Measurements from ENCODE around the gene AVPI1.
"Not testable (repeated sequence)": the region's sequence is repeated elsewhere in the genome, so short reads cannot be mapped to it uniquely, and the experiment has no call there.

The AVPI1 gene

GRCh38 chr10:97650726-97651125 lies 36.3 kb downstream of the AVPI1 start:
- no peak for DNase-seq
- ATAC-seq (replicated peaks), result no peak
- H3K4me1 Mint-ChIP-seq (ENCODE audit: low read depth in 2 of 2), result peaks cover 18 to 27% of the 10 kb centered on the region in 2 donors
- no peaks in the 10 kb centered on the region for H3K9me3 Mint-ChIP-seq
- no peak overlapping the region for H3K27ac Mint-ChIP-seq
- no peaks in the 10 kb centered on the region for H3K27me3 Mint-ChIP-seq
- no peak overlapping the region for H3K4me3 Mint-ChIP-seq
- H3K36me3 Mint-ChIP-seq (ENCODE audit: insufficient read depth), result peaks cover 46% of the 10 kb centered on the region

GRCh38 chr10:97649405-97649750 lies 37.7 kb downstream of the AVPI1 start:
- not testable (repeated sequence) for DNase-seq, H3K27me3 Mint-ChIP-seq, H3K9me3 Mint-ChIP-seq
- Mint-ChIP-seq H3K4me3 (peak overlapping the region; percentile 50 to 75), H3K27ac (peak overlapping the region; percentile 95), H3K4me1 (ENCODE audit: low read depth in 2 of 2) (peaks cover 18 to 29% of the 10 kb centered on the region in 2 donors), H3K36me3 (ENCODE audit: insufficient read depth) (peaks cover 39% of the 10 kb centered on the region)
- ATAC-seq (replicated peaks), result peak; percentile 28

- no peaks in the 10 kb centered on the region for H3K27me3 Mint-ChIP-seq
These were observed 38.3 kb downstream of the AVPI1 start for GRCh38 chr10:97648562-97649404.

GRCh38 chr10:97647556-97647955 lies 39.5 kb downstream of the AVPI1 start:
- ATAC-seq (replicated peaks) (no peak), DNase-seq (no peak)
- H3K36me3 Mint-ChIP-seq (ENCODE audit: insufficient read depth), result peaks cover 21% of the 10 kb centered on the region
- H3K27ac Mint-ChIP-seq, result peak overlapping the region; percentile 95
- no peaks in the 10 kb centered on the region for H3K27me3 Mint-ChIP-seq
- H3K4me3 Mint-ChIP-seq, result no peak overlapping the region
- peaks cover 21 to 34% of the 10 kb centered on the region in 2 donors for H3K4me1 Mint-ChIP-seq (ENCODE audit: low read depth in 2 of 2)
- no peaks in the 10 kb centered on the region for H3K9me3 Mint-ChIP-seq

More at GRCh38 chr10:97648562-97649404, 38.3 kb downstream of the AVPI1 start:
- peak; percentile 29 to 41 (median 37) for DNase-seq
- no peaks in the 10 kb centered on the region for H3K9me3 Mint-ChIP-seq
- peaks cover 33% of the 10 kb centered on the region for H3K36me3 Mint-ChIP-seq (ENCODE audit: insufficient read depth)
- H3K27ac Mint-ChIP-seq, result peak overlapping the region; percentile 95
- peak; percentile 100 for ATAC-seq (replicated peaks)
- peaks cover 18 to 29% of the 10 kb centered on the region in 2 donors for H3K4me1 Mint-ChIP-seq (ENCODE audit: low read depth in 2 of 2)
- H3K4me3 Mint-ChIP-seq, result peak overlapping the region; percentile 50 to 75

- ATAC-seq (replicated peaks) (no peak), DNase-seq (no peak)
- Mint-ChIP-seq H3K27me3 (no peaks in the 10 kb centered on the region), H3K27ac (no peak overlapping the region), H3K4me1 (ENCODE audit: low read depth in 2 of 2) (peaks cover 33 to 49% of the 10 kb centered on the region in 2 donors), H3K9me3 (no peaks in the 10 kb centered on the region), H3K4me3 (no peak overlapping the region), H3K36me3 (ENCODE audit: insufficient read depth) (peaks cover 22% of the 10 kb centered on the region)
These were observed 42.1 kb downstream of the AVPI1 start for GRCh38 chr10:97644936-97645335.

GRCh38 chr10:97643441-97643985 lies 43.5 kb downstream of the AVPI1 start:
- H3K27me3 Mint-ChIP-seq, result no peaks in the 10 kb centered on the region
- peak overlapping the region in 1 of 2 donors; percentile 91 for H3K27ac Mint-ChIP-seq
- no peak for ATAC-seq (replicated peaks)

GRCh38 chr10:97642471-97643159 lies 44.4 kb downstream of the AVPI1 start:
- not testable (repeated sequence) for H3K9me3 Mint-ChIP-seq; DNase-seq; H3K27me3 Mint-ChIP-seq; ATAC-seq (replicated peaks)
- peaks cover 19% of the 10 kb centered on the region for H3K36me3 Mint-ChIP-seq (ENCODE audit: insufficient read depth)
- peaks cover 18 to 36% of the 10 kb centered on the region in 2 donors for H3K4me1 Mint-ChIP-seq (ENCODE audit: low read depth in 2 of 2)
- H3K4me3 Mint-ChIP-seq, result peak overlapping the region; percentile 90 to 97
- peak overlapping the region in 1 of 2 donors; percentile 91 for H3K27ac Mint-ChIP-seq

More at GRCh38 chr10:97643441-97643985, 43.5 kb downstream of the AVPI1 start:
- Mint-ChIP-seq H3K4me1 (ENCODE audit: low read depth in 2 of 2) (peaks cover 23 to 40% of the 10 kb centered on the region in 2 donors), H3K4me3 (peak overlapping the region; percentile 90 to 97), H3K36me3 (ENCODE audit: insufficient read depth) (peaks cover 19% of the 10 kb centered on the region), H3K9me3 (no peaks in the 10 kb centered on the region)
- no peak for DNase-seq

GRCh38 chr10:97640868-97641811 lies 45.9 kb downstream of the AVPI1 start:
- H3K4me1 Mint-ChIP-seq (ENCODE audit: low read depth in 2 of 2), result peaks cover 16 to 29% of the 10 kb centered on the region in 2 donors
- DNase-seq (peak in 2 of 3 experiments; percentile 9 to 10), ATAC-seq (replicated peaks) (peak; percentile 16)
- peaks cover 14% of the 10 kb centered on the region for H3K36me3 Mint-ChIP-seq (ENCODE audit: insufficient read depth)
- H3K4me3 Mint-ChIP-seq, result peak overlapping the region; percentile 90 to 97
- H3K27ac Mint-ChIP-seq, result peak overlapping the region; percentile 61 to 82
- H3K9me3 Mint-ChIP-seq, result no peaks in the 10 kb centered on the region
- no peaks in the 10 kb centered on the region for H3K27me3 Mint-ChIP-seq

- Mint-ChIP-seq H3K4me3 (peak within 1 kb of the TSS; percentile 90 to 97), H3K4me1 (ENCODE audit: low read depth in 2 of 2) (peaks cover 16 to 25% of the 10 kb centered on the region in 2 donors), H3K9me3 (no peaks in the 10 kb centered on the region), H3K36me3 (ENCODE audit: insufficient read depth) (peaks cover 10% of the 10 kb centered on the region), H3K27me3 (no peaks in the 10 kb centered on the region), H3K27ac (peak within 1 kb of the TSS; percentile 61 to 82)
- ATAC-seq (replicated peaks) (peak; percentile 95), DNase-seq (peak; percentile 97 to 98 (median 97))
These were observed 46.7 kb downstream of the AVPI1 start, which contains the start of gene PI4K2A for GRCh38 chr10:97640174-97640867. PI4K2A (plus strand) TSS chr10:97640671; CDS start chr10:97640743, 72 bp downstream.

- Mint-ChIP-seq H3K36me3 (ENCODE audit: insufficient read depth) (peaks cover 12% of the 10 kb centered on the region), H3K4me1 (ENCODE audit: low read depth in 2 of 2) (peaks cover 16 to 25% of the 10 kb centered on the region in 2 donors)
- not testable (repeated sequence) for DNase-seq; H3K27me3 Mint-ChIP-seq; ATAC-seq (replicated peaks); H3K27ac Mint-ChIP-seq; H3K9me3 Mint-ChIP-seq; H3K4me3 Mint-ChIP-seq
These were observed 48.0 kb downstream of the AVPI1 start for GRCh38 chr10:97639090-97639489.

GRCh38 chr10:97635577-97635976 lies 51.5 kb downstream of the AVPI1 start:
- Mint-ChIP-seq H3K36me3 (ENCODE audit: insufficient read depth) (peaks cover 19% of the 10 kb centered on the region), H3K9me3 (no peaks in the 10 kb centered on the region), H3K27ac (no peak overlapping the region), H3K27me3 (no peaks in the 10 kb centered on the region), H3K4me1 (ENCODE audit: low read depth in 2 of 2) (peaks cover 14% of the 10 kb centered on the region in 2 donors), H3K4me3 (no peak overlapping the region)
- ATAC-seq (replicated peaks) (no peak), DNase-seq (no peak)

- DNase-seq (no peak), ATAC-seq (replicated peaks) (no peak)
- Mint-ChIP-seq H3K27me3 (no peaks in the 10 kb centered on the region), H3K36me3 (ENCODE audit: insufficient read depth) (peaks cover 15% of the 10 kb centered on the region), H3K4me1 (ENCODE audit: low read depth in 2 of 2) (peaks cover 11 to 14% of the 10 kb centered on the region in 2 donors), H3K9me3 (no peaks in the 10 kb centered on the region), H3K27ac (peak overlapping the region in 1 of 2 donors; percentile 88), H3K4me3 (peak overlapping the region; percentile 95 to 99)
These were observed 53.1 kb downstream of the AVPI1 start for GRCh38 chr10:97633921-97634320.
